Choroid plexus epithelial cell (primary cell): ENCODE results near the gene NPAS3.

ENCODE experiments used
- DNase-seq: peaks from one replicate; pipeline ENCODE4 v3.0.0-alpha.2; 2010; ENCODE audit warnings: low read depth
- H3K4me3 ChIP-seq: 2 replicates; pipeline ENCODE4 v1.5.1; 2011; ENCODE audit warnings: low read depth, mild to moderate bottlenecking, control low read depth, low read length, moderate library complexity
- TF ChIP-seq, protein P1 (sequence below): conservative IDR thresholded peaks from 2 replicates; pipeline ENCODE4 v1.5.1; 2011; ENCODE audit warnings: low read depth, mild to moderate bottlenecking, control low read depth, inconsistent platforms, low read length, moderate library complexity

Gene NPAS3

DNA sequence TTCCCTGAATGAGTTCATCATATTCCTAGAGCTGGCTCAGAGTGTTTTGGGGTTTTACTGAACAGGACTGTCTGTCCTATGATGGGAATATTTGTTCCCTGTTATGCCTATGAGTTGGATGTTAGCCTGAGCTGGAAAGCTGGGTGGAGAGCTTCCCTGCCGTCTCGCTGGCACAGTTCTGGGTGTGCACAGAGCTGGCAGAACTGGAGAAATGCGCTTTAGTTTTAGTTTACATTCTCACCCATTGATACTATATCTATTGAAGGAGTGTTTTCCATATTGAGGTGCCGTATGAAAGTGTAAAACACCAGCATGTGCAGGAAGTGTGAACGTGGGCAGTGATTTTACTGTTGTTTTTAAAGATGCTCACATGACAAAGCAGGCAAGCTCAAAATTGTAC, 549.9 kb downstream of the NPAS3 start:
- DNase-seq = no peak
- TF ChIP-seq, protein P1, sequence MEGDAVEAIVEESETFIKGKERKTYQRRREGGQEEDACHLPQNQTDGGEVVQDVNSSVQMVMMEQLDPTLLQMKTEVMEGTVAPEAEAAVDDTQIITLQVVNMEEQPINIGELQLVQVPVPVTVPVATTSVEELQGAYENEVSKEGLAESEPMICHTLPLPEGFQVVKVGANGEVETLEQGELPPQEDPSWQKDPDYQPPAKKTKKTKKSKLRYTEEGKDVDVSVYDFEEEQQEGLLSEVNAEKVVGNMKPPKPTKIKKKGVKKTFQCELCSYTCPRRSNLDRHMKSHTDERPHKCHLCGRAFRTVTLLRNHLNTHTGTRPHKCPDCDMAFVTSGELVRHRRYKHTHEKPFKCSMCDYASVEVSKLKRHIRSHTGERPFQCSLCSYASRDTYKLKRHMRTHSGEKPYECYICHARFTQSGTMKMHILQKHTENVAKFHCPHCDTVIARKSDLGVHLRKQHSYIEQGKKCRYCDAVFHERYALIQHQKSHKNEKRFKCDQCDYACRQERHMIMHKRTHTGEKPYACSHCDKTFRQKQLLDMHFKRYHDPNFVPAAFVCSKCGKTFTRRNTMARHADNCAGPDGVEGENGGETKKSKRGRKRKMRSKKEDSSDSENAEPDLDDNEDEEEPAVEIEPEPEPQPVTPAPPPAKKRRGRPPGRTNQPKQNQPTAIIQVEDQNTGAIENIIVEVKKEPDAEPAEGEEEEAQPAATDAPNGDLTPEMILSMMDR = no peak
- H3K4me3 ChIP-seq = no peak overlapping the region

DNA sequence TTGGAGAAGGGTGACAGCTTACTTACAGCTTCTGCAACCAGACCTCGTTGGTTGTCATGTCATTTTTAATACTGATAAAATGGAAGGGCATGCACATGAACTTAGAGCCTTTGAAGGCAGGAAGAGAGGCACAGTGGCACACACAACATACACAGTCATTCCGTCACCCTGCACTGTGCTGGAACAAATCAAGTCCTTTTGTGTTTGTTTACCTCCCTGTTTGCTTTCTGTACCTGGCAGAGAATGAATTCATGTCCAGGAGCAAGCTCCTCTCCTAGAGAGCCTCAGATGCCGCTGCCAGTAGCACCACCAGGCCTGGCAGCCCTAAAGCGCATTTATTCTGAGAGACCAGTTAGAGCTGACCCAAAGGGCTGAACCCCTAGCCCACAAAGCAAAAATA, 551.9 kb downstream of the NPAS3 start:
- no peak overlapping the region for H3K4me3 ChIP-seq
- TF ChIP-seq, protein P1 = no peak
- DNase-seq = no peak

DNA sequence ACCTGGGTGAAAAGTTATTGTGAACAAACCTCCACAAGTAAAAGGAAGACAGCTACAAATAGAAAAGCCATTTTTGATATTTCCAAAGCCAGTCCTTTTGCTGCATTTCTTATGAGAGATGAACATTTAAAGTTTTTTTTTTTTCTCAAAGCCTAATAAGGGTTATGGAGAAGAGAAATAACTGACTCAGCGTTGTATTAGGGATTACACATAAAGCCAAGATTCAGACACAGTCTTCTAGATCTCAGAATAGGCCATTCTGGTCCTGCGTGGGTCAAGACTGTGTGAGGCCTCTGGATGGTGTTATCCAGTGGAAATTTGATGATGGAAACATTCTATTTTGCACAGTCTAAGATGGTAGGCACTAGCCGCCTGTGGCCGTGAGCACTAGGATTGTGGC, 552.4 kb downstream of the NPAS3 start:
- H3K4me3 ChIP-seq = no peak overlapping the region
- DNase-seq = no peak
- TF ChIP-seq, protein P1 = no peak

DNA sequence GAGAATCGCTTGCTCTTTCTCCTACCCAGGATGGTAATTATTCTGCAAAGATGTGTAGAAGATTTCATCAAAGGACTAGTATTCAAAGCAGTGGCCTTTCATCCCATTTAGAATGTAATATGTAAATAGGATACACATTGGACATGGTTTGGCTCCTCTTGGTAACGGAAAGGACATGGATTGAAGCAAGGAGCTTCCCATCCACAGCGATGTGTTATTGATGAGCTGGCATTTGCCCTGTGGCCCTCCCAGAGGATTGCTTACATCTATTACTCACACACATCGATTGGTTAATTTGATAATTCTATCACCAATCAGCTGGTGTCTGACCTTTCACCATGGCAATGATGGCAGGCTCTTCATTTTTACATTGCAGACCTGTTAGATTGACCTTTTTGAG, 553.8 kb downstream of the NPAS3 start:
- DNase-seq = no peak
- no peak overlapping the region for H3K4me3 ChIP-seq
- TF ChIP-seq, protein P1 = no peak

DNA sequence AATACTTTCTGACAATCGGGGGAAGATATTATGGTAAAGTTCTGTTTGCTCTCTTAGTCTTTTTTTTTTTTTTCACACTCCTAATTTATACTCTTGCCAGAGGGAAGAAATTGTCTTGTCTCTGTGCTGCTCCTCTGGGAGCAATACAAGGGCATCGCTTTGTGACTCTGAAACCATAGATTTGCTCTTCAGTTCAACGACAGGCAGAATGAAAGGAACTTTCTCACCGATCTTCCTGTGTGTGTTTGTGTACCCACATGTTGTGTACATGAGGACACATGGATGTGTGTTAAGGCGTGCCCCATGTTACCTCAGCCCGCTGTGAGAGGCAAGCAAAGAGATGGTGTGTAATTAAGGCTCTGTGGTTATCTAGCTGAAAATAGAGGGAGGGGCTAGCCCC, 554.6 kb downstream of the NPAS3 start:
- no peak overlapping the region for H3K4me3 ChIP-seq
- TF ChIP-seq, protein P1 = no peak
- no peak for DNase-seq

DNA sequence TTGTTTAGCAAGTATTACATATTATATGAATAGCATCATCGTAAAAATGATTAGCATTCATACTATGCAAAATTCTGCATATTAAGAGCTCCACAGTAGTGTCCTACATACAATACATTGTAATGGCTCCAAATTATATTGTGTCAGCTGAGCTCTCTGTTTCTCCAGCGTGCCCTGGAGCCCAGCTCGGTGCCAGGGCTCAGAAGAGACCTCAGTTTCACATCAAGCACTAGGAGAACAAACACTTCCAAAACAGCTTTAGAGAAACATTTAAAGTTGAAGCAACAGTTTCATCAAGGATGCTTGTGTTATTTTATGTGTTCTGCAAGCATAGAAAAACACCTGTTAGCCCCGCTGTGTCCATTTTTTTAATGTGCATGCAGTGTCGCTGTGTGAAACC, 555.3 kb downstream of the NPAS3 start:
- no peak overlapping the region for H3K4me3 ChIP-seq
- DNase-seq = no peak
- TF ChIP-seq, protein P1 = no peak

DNA sequence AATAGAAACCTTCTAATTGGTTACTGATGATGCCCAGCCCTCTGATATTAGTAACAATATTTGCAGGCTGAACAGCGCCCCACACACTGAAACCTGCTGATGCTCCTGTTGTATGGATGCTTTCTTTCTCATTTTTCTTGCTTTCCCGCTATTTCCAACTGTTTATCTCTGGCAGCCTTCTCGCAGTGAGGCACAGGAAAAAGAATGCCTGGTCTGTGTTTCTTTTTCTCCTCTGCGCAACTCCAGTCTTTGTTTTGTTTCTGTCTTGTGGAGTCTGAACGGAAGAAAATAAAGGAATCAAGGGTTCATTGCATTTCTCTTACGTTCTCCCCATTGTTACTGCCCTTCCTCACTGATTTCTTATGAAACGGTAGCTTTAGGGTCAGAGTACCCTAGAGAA, 561.0 kb downstream of the NPAS3 start:
- peak; percentile 39 for DNase-seq
- H3K4me3 ChIP-seq = peak overlapping the region; percentile 50
- TF ChIP-seq, protein P1 = peak; percentile 37
